Cerebellar nuclear complex (tissue), 1 donor: ENCODE measurements around the gene WSCD1.
A peak's percentile ranks its signal among the peaks of the same experiment; 100 is the strongest.

Experiments
- DNase-seq, 2 experiments: peaks; one replicate each; lab custom pipeline; 2025; lab: John Stamatoyannopoulos, UW

WSCD1 gene

GRCh38 chr17:6061290-6061689 is 8.9 kb upstream of the WSCD1 start:
- no peak for DNase-seq

GRCh38 chr17:6064868-6065267 is 5.3 kb upstream of the WSCD1 start:
- peak in 1 of 2 experiments; percentile 22 for DNase-seq

GRCh38 chr17:6065351-6065750 is 4.8 kb upstream of the WSCD1 start:
- no peak for DNase-seq

- DNase-seq, result no peak
Measured at GRCh38 chr17:6066183-6066948, 3.8 kb upstream of the WSCD1 start.

- DNase-seq, result no peak
Measured at GRCh38 chr17:6067060-6067459, 3.1 kb upstream of the WSCD1 start.

GRCh38 chr17:6070430-6070912 is 292 bp downstream of the WSCD1 start:
- no peak for DNase-seq

GRCh38 chr17:6070913-6071511 is 833 bp downstream of the WSCD1 start:
- no peak for DNase-seq

- no peak for DNase-seq
Measured at GRCh38 chr17:6071528-6072065, 1.4 kb downstream of the WSCD1 start.

GRCh38 chr17:6072157-6072556 is 2.0 kb downstream of the WSCD1 start:
- no peak for DNase-seq

GRCh38 chr17:6072611-6073010 is 2.4 kb downstream of the WSCD1 start:
- DNase-seq, result peak in 1 of 2 experiments; percentile 16

- DNase-seq, result no peak
Measured at GRCh38 chr17:6073620-6074019, 3.4 kb downstream of the WSCD1 start.

- no peak for DNase-seq
Measured at GRCh38 chr17:6075050-6075449, 4.9 kb downstream of the WSCD1 start.

GRCh38 chr17:6075845-6076244 is 5.7 kb downstream of the WSCD1 start:
- no peak for DNase-seq

GRCh38 chr17:6077752-6078151 is 7.6 kb downstream of the WSCD1 start:
- no peak for DNase-seq

GRCh38 chr17:6078458-6078871 is 8.3 kb downstream of the WSCD1 start:
- no peak for DNase-seq

GRCh38 chr17:6079155-6079888 is 9.1 kb downstream of the WSCD1 start:
- DNase-seq, result no peak

GRCh38 chr17:6079960-6080359 is 9.8 kb downstream of the WSCD1 start:
- DNase-seq, result no peak

GRCh38 chr17:6080711-6081430 is 10.7 kb downstream of the WSCD1 start:
- DNase-seq, result no peak

GRCh38 chr17:6082335-6082734 is 12.2 kb downstream of the WSCD1 start:
- no peak for DNase-seq

GRCh38 chr17:6084311-6085161 is 14.4 kb downstream of the WSCD1 start:
- DNase-seq, result peak in 1 of 2 experiments; percentile 17

- no peak for DNase-seq
Measured at GRCh38 chr17:6085812-6086211, 15.6 kb downstream of the WSCD1 start.
